ENCODE measurements around the gene PFKFB3. TPM values are rescaled to one million over a fixed set of nuclear protein-coding genes. Genes with fewer than 3 reads are reported as not detected.
"Not testable (repeated sequence)": the region's sequence is repeated elsewhere in the genome, so short reads cannot be mapped to it uniquely, and the experiment has no call there.

PFKFB3 gene
- total and polyA plus RNA-seq, 9 donors: 15.3 to 60.8 (median 40.2) TPM

- WGBS, 3 donors: 62 to 74% (median 67%) methylated on average over 18 of the region's 18 CpGs
Observed at GRCh38 chr10:6185039-6185716, 17.6 kb upstream of the PFKFB3 start.

DNA sequence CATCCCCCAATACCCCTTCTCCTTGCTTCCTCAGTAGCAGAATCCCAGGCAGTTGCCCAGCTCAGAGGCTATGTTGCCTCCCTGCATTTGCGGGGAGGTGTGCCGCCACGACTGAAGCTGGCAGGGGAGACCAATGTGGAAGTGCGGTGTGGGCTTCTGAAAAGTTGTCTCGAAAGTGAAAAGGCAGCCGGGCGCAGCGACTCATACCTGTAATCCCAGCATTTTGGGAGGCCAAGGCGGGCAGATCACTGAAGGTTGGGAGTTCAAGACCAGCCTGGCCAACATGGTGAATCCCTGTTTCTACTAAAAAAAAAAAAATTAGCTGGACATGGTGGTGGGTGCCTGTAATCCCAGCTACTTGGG, 15.9 kb upstream of the PFKFB3 start:
- Histone ChIP-seq H3K4me3 (no peak overlapping the region), H3K27ac (no peak overlapping the region), H3K36me3 (no peaks in the 10 kb centered on the region), H3K9me3 (no peaks in the 10 kb centered on the region), H3K4me1 (ENCODE audit: insufficient read depth) (peaks cover 14% of the 10 kb centered on the region), H3K27me3 (no peaks in the 10 kb centered on the region)
- TF ChIP-seq EP300 (IDR thresholded peaks at IDR 0.05): no peak
- TF ChIP-seq POLR2A (IDR thresholded peaks at IDR 0.05): no peak
- no peak for TF ChIP-seq CTCF (IDR thresholded peaks at IDR 0.05)
- 89 to 92% (median 92%) methylated on average over 9 of the region's 9 CpGs for WGBS, 3 donors
- peak in 1 of 5 donors; percentile 16 for DNase-seq
- intact Hi-C loops (cut with DNase I): no loop called here

More at GRCh38 chr10:6185039-6185716, 17.6 kb upstream of the PFKFB3 start:
- Histone ChIP-seq H3K4me1 (ENCODE audit: insufficient read depth) (peaks cover 8% of the 10 kb centered on the region), H3K27ac (peak overlapping the region in 1 of 2 donors; percentile 37), H3K9me3 (no peaks in the 10 kb centered on the region), H3K4me3 (no peak overlapping the region), H3K27me3 (no peaks in the 10 kb centered on the region), H3K36me3 (no peaks in the 10 kb centered on the region)
- peak in 2 of 5 donors; percentile 20 to 29 for DNase-seq
- intact Hi-C loops (cut with DNase I): no loop called here
- no peak for TF ChIP-seq EP300 (IDR thresholded peaks at IDR 0.05)
- TF ChIP-seq CTCF (IDR thresholded peaks at IDR 0.05): no peak
- TF ChIP-seq POLR2A (IDR thresholded peaks at IDR 0.05): no peak

DNA sequence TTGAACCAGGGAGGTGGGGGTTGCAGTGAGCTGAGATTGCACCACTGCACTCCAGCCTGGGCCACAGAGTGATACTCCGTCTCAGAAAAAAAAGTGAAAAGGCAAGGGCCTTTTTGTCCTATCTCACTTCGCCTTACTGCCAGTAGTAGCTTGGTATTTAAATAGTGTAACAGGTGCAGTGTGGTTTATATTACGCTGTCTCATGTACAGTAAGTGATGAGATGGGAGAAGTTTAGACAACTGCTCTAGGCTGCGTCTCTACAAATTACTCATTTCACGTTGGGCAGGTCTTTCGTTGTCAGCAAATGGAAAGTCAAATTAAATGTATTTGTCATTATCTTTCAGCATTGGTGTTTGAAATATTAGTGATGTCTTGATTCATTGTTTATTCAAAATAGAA, 15.5 kb upstream of the PFKFB3 start:
- no peaks in the 10 kb centered on the region for H3K9me3 ChIP-seq
- TF ChIP-seq POLR2A (IDR thresholded peaks at IDR 0.05) (no peak), EP300 (IDR thresholded peaks at IDR 0.05) (no peak), CTCF (IDR thresholded peaks at IDR 0.05) (no peak)
- H3K27me3 ChIP-seq: no peaks in the 10 kb centered on the region
- H3K4me1 ChIP-seq (ENCODE audit: insufficient read depth): peaks cover 14% of the 10 kb centered on the region
- no peak for DNase-seq
- intact Hi-C loops (cut with DNase I): no loop called here
- WGBS, 3 donors: 92 to 93% (median 93%) methylated on average over 6 of the region's 6 CpGs
- peak overlapping the region in 1 of 2 donors; percentile 55 for H3K27ac ChIP-seq
- H3K4me3 ChIP-seq: no peak overlapping the region
- no peaks in the 10 kb centered on the region for H3K36me3 ChIP-seq

DNA sequence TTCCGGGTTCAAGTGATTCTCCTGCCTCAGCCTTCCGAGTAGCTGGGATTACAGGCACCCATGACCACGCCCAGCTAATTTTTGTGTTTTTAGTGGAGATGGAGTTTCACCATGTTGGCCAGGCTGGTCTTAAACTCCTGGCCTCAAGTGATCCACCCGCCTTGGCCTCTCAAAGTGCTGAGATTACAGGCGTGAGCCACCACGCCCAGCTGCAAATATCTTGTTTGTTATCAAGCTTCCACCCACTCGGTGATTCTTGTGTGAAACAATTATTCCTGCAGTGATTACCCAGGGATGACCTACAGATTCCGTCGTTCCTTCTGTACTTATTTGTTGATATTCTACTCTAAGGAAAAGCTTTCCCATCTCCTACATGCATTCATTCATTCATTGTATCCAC, 12.7 kb upstream of the PFKFB3 start:
- H3K27ac ChIP-seq; H3K27me3 ChIP-seq; H3K4me3 ChIP-seq; DNase-seq; intact Hi-C loops (cut with DNase I); H3K9me3 ChIP-seq; H3K36me3 ChIP-seq: not testable (repeated sequence)
- WGBS, 3 donors: 93 to 96% (median 93%) methylated on average over 9 of the region's 9 CpGs
- peaks cover 24% of the 10 kb centered on the region for H3K4me1 ChIP-seq (ENCODE audit: insufficient read depth)

DNA sequence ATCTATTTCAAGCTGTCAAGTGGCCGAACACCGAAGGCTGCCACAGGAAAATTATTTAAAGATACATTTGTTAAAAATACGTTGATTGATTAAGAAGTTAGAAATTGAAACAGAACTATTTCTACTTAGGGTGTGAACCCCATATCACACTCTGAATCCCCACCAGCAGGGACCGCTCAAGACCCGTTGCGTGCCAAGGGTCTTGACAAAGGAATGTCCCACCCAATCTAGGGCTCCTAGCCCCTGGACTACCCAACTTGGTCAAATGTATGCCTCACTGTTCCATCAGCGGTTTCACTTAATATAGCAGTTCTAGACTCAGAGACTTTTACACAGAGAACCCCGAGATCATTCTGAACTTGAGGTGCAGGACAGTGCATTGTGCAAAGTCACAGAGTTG, 11.6 kb upstream of the PFKFB3 start:
- Histone ChIP-seq H3K27ac (peak overlapping the region in 1 of 2 donors; percentile 78), H3K4me1 (ENCODE audit: insufficient read depth) (peaks cover 28% of the 10 kb centered on the region), H3K27me3 (no peaks in the 10 kb centered on the region), H3K9me3 (no peaks in the 10 kb centered on the region), H3K4me3 (no peak overlapping the region), H3K36me3 (no peaks in the 10 kb centered on the region)
- 83 to 85% (median 84%) methylated on average over 8 of the region's 8 CpGs for WGBS, 3 donors
- no peak for TF ChIP-seq EP300 (IDR thresholded peaks at IDR 0.05)
- no peak for TF ChIP-seq CTCF (IDR thresholded peaks at IDR 0.05)
- no peak for TF ChIP-seq POLR2A (IDR thresholded peaks at IDR 0.05)
- intact Hi-C loops (cut with DNase I): no loop called here
- DNase-seq: no peak
